K562 (cell line): ENCODE measurements around the gene LAGE3. TPM values are rescaled to one million over a fixed set of nuclear protein-coding genes. Genes with fewer than 3 reads are reported as not detected.

Source experiments
- BRD9 ChIP-seq: fragments of 450-650 bp; IDR thresholded peaks from 2 replicates; pipeline ENCODE4 v1.6.1; 2018; ENCODE audit warnings: low read depth; ENCODE audit not compliant: partially characterized antibody
- CLOCK ChIP-seq: fragments of 250-450 bp; sonication (Bioruptor Pico); IDR thresholded peaks from 2 replicates; pipeline ENCODE4 v1.4.0; 2020; ENCODE audit warnings: mild to moderate bottlenecking, moderate library complexity, borderline replicate concordance
- CUX1 ChIP-seq: fragments of 200-800 bp; sonication (Bioruptor generic); IDR thresholded peaks from 2 replicates; pipeline ENCODE4 v1.6.1; 2016; ENCODE audit warnings: missing genetic modification characterization, missing compliant biosample characterization
- CXXC5 ChIP-seq: fragments of 250-450 bp; sonication (Bioruptor Pico); IDR thresholded peaks from 2 replicates; pipeline ENCODE4 v1.8.0; 2022; ENCODE audit warnings: inconsistent platforms, mild to moderate bottlenecking, moderate library complexity
- FOSL1 ChIP-seq: fragments of 200-800 bp; sonication (Bioruptor generic); conservative IDR thresholded peaks from 2 replicates; pipeline ENCODE4 v1.6.1; 2016; ENCODE audit warnings: missing genetic modification characterization, missing compliant biosample characterization
- FOXJ2 ChIP-seq: fragments of 200-800 bp; sonication (Bioruptor generic); IDR thresholded peaks from 2 replicates; pipeline ENCODE4 v1.6.1; 2016; ENCODE audit warnings: missing genetic modification characterization, missing compliant biosample characterization
- MIER1 ChIP-seq: fragments of 450-650 bp; IDR thresholded peaks from 2 replicates; pipeline ENCODE4 v1.6.1; 2016; ENCODE audit warnings: antibody characterized with exemption, mild to moderate bottlenecking, low read depth
- MYC ChIP-seq, 2 experiments: fragments of 250-450 bp in 1 of 2; sonication (Bioruptor Pico) in 1 of 2; IDR thresholded peaks; 2 replicates each; pipeline versions ENCODE4 v1.5.1 to v1.6.1; 2012 to 2021; ENCODE audit warnings: low read depth in 2 of 2, borderline replicate concordance in 1 of 2, improper control_type of control experiment in 1 of 2, low read length in 1 of 2, mild to moderate bottlenecking in 1 of 2, moderate library complexity in 1 of 2
- RAD21 ChIP-seq, 2 experiments: fragments of 250-450 bp in 1 of 2; fragments of 450-650 bp in 1 of 2; sonication (Bioruptor Pico) in 1 of 2; formaldehyde crosslinking in 1 of 2; IDR thresholded peaks in 1 of 2; conservative IDR thresholded peaks in 1 of 2; 2 replicates each; pipeline versions ENCODE4 v1.4.0 to v1.8.0; 2020 to 2022; ENCODE audit warnings: mild to moderate bottlenecking in 2 of 2, moderate library complexity in 1 of 2
- RHOXF2B ChIP-seq: fragments of 250-450 bp; sonication (Bioruptor Pico); conservative IDR thresholded peaks from 2 replicates; pipeline ENCODE4 v1.5.1; 2021
- RREB1 ChIP-seq: fragments of 250-450 bp; sonication (Bioruptor Pico); IDR thresholded peaks from 2 replicates; pipeline ENCODE4 v1.4.0; 2020
- SMARCB1 ChIP-seq: IDR thresholded peaks from 2 replicates; pipeline ENCODE4 v1.6.1; 2011; ENCODE audit warnings: improper control_type of control experiment, low read depth; ENCODE audit not compliant: insufficient read length
- polyA plus RNA-seq, 8 experiments: library from polyadenylated mRNA; depleted of rRNA in 4 of 8; stranded (reverse) in 5 of 8; unstranded in 3 of 8; fragments of >200 nt; fragmentation: Nextera tagmentation in 2 of 8; fragmentation: Illumina TruSeq in 1 of 8; extraction: Ambion mirVana in 2 of 8; extraction: Trizol in 1 of 8; gene quantifications; 2 replicates each; pipeline versions ENCODE4 v1.2.1 to v1.2.3, GENCODE V29; 2011 to 2014; ENCODE audit warnings: inconsistent platforms in 1 of 8, missing spikeins in 1 of 8
- total RNA-seq, 7 experiments: library from RNA; depleted of rRNA in 6 of 7; stranded (reverse); fragments of >200 nt in 6 of 7; fragmentation: Illumina TruSeq in 2 of 7; extraction: Trizol in 2 of 7; gene quantifications; 2 replicates each; pipeline versions ENCODE4 v1.2.1 to v1.2.3, GENCODE V29; 2011 to 2021; ENCODE audit warnings: low replicate concordance in 1 of 7

The LAGE3 gene
- total and polyA plus RNA-seq, 9 of the 15 experiments (the other 6 are each of a cell fraction or from before 2014, with no cell fraction given): 28.2 to 125 (median 35.8) TPM

- no peak for TF ChIP-seq RREB1 (CRISPR knock-in tag)
- no peak for TF ChIP-seq CUX1 (CRISPR knock-in tag)
- TF ChIP-seq RHOXF2B: no peak
- peak; percentile 50; the same call in 1 of the 2 replicates for TF ChIP-seq CXXC5 (CRISPR knock-in tag)
- peak; percentile 59 for TF ChIP-seq MYC (IDR thresholded peaks at IDR 0.05; ENCODE audit: low read depth, low read length)
- TF ChIP-seq MYC (CRISPR knock-in tag; IDR thresholded peaks at IDR 0.05; ENCODE audit: borderline replicate concordance, low read depth): no peak
- TF ChIP-seq FOSL1 (tag): no peak
- no peak for TF ChIP-seq RAD21 (CRISPR knock-in tag; conservative IDR thresholded peaks at IDR 0.05 in 1 of 2, IDR thresholded peaks at IDR 0.05 in 1 of 2)
- no peak for TF ChIP-seq FOXJ2 (tag)
- no peak for TF ChIP-seq BRD9
- no peak for TF ChIP-seq SMARCB1
- no peak for TF ChIP-seq CLOCK (CRISPR knock-in tag)
- TF ChIP-seq MIER1: no peak
Measured at GRCh38 chrX:154486052-154486395, 6.9 kb upstream of the LAGE3 start (continued).
